ENCODE data around the gene PRKD1.

GRCh38 chr14:29763342-29763858 is 164.2 kb downstream of the PRKD1 start:
- TF ChIP-seq GABPA (IDR thresholded peaks at IDR 0.05; ENCODE audit: low read depth) (no peak), CEBPB (IDR thresholded peaks at IDR 0.05; ENCODE audit: borderline replicate concordance in 1 of 2, low read depth in 2 of 2, low read length in 2 of 2) (no peak), POLR2AphosphoS5 (IDR thresholded peaks at IDR 0.05; ENCODE audit: low read length) (no peak), TAF1 (IDR thresholded peaks at IDR 0.05; ENCODE audit: borderline replicate concordance, low read depth, low read length) (no peak), SUZ12 (IDR thresholded peaks at IDR 0.05; ENCODE audit: unreplicated experiment) (no peak), ZNF274 (IDR thresholded peaks at IDR 0.05; ENCODE audit: insufficient read depth, insufficient read length) (no peak), CREM (IDR thresholded peaks at IDR 0.05; ENCODE audit: low read depth) (no peak), MAX (IDR thresholded peaks at IDR 0.05; ENCODE audit: low read depth, low read length) (no peak), RAD21 (IDR thresholded peaks at IDR 0.05; ENCODE audit: insufficient read depth, low read depth, low read length) (no peak), HDAC2 (IDR thresholded peaks at IDR 0.05) (no peak)
- TF ChIP-seq, protein P1, sequence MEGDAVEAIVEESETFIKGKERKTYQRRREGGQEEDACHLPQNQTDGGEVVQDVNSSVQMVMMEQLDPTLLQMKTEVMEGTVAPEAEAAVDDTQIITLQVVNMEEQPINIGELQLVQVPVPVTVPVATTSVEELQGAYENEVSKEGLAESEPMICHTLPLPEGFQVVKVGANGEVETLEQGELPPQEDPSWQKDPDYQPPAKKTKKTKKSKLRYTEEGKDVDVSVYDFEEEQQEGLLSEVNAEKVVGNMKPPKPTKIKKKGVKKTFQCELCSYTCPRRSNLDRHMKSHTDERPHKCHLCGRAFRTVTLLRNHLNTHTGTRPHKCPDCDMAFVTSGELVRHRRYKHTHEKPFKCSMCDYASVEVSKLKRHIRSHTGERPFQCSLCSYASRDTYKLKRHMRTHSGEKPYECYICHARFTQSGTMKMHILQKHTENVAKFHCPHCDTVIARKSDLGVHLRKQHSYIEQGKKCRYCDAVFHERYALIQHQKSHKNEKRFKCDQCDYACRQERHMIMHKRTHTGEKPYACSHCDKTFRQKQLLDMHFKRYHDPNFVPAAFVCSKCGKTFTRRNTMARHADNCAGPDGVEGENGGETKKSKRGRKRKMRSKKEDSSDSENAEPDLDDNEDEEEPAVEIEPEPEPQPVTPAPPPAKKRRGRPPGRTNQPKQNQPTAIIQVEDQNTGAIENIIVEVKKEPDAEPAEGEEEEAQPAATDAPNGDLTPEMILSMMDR (IDR thresholded peaks at IDR 0.05 in 2 of 3, conservative IDR thresholded peaks at IDR 0.05 in 1 of 3; ENCODE audit: control insufficient read depth in 2 of 3, extremely low read depth in 1 of 3, insufficient read depth in 1 of 3, low read depth in 3 of 3, low read length in 3 of 3) = no peak
